ENCODE results near the gene MICAL3.

GRCh38 chr22:18058371-18059093 lies 34.2 kb upstream of the MICAL3 start:
- TF ChIP-seq CTCF (IDR thresholded peaks at IDR 0.05) (no peak), POLR2A (IDR thresholded peaks at IDR 0.05) (no peak)
